Activated CD8-positive, alpha-beta memory T cell treated with anti-CD3 and anti-CD28 coated beads, Interleukin-2, amount 50 U/mL, for 1 hour (primary cell): Measurements from ENCODE around the gene ANKRD22.

Experiments
- DNase-seq: peaks from one replicate; pipeline ENCODE4 v3.0.0-alpha.2; 2020; ENCODE audit errors: extremely low read depth

The ANKRD22 gene

GRCh38 chr10:88800152-88801125 is 51.2 kb downstream of the ANKRD22 start:
- DNase-seq: no peak

GRCh38 chr10:88794731-88795130 is 56.9 kb downstream of the ANKRD22 start:
- DNase-seq: no peak

GRCh38 chr10:88793712-88794299 is 57.8 kb downstream of the ANKRD22 start:
- no peak for DNase-seq

GRCh38 chr10:88792661-88793060 is 59.0 kb downstream of the ANKRD22 start:
- DNase-seq: no peak

GRCh38 chr10:88791924-88792323 is 59.7 kb downstream of the ANKRD22 start:
- DNase-seq: no peak

GRCh38 chr10:88788924-88789323 is 62.7 kb downstream of the ANKRD22 start:
- DNase-seq: no peak

- no peak for DNase-seq
These were observed 64.2 kb downstream of the ANKRD22 start for GRCh38 chr10:88787463-88787862.

- DNase-seq: no peak
These were observed 65.4 kb downstream of the ANKRD22 start for GRCh38 chr10:88786032-88786770.

- DNase-seq: no peak
These were observed 67.9 kb downstream of the ANKRD22 start for GRCh38 chr10:88783724-88784123.

- DNase-seq: no peak
These were observed 69.4 kb downstream of the ANKRD22 start for GRCh38 chr10:88782222-88782621.

- no peak for DNase-seq
These were observed 70.4 kb downstream of the ANKRD22 start for GRCh38 chr10:88781206-88781605.
